Measurements from ENCODE around the gene STX18. TPM values are rescaled to one million over a fixed set of nuclear protein-coding genes. Genes with fewer than 3 reads are reported as not detected.

The STX18 gene
- total RNA-seq, 2 experiments from 2014 or later = 25.6 to 26.5 TPM

- Mint-ChIP-seq H3K4me3 (no peak overlapping the region), H3K27me3 (peaks cover 44% of the 10 kb centered on the region), H3K9me3 (ENCODE audit: low read depth) (no peaks in the 10 kb centered on the region), H3K36me3 (no peaks in the 10 kb centered on the region), H3K27ac (no peak overlapping the region), H3K4me1 (peaks cover 14% of the 10 kb centered on the region)
- DNase-seq (no peak), ATAC-seq (no peak)
- CTCF ChIA-PET = interaction anchor here (0.7 to 1.8 kb wide), 4 partner anchors 9 to 124 kb away, joined by 3 to 7 read pairs (median 3); no protein-coding TSS in a partner anchor
These were observed 157.0 kb downstream of the STX18 start for GRCh38 chr4:4384837-4385236.

DNA sequence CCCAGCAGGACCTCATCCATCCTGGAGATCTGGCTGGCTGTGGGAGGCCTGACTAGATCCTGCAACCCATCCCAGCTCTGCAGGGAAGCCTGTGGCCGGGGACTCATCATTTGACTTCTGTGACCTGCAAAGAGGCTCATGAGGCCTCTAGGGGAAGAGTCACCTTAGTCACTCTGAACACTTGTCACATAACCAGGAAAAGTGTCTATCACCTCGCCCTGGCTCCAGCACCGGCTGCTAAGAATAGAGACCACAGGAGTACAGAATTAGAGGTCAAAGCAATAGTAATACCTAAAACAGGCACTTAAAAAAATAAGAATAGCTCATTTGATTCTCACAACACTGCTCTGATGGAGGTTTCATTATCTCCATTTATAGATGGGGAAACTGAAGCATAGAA is 158.8 kb downstream of the STX18 start:
- H3K4me3 Mint-ChIP-seq = no peak overlapping the region
- CTCF ChIA-PET = interaction anchor here (1.8 kb wide), 1 partner anchor 48 kb away, joined by 7 read pairs; no protein-coding TSS in a partner anchor
- no peak overlapping the region for H3K27ac Mint-ChIP-seq
- DNase-seq (no peak), ATAC-seq (no peak)
- no peaks in the 10 kb centered on the region for H3K9me3 Mint-ChIP-seq (ENCODE audit: low read depth)
- no peaks in the 10 kb centered on the region for H3K36me3 Mint-ChIP-seq
- peaks cover 10% of the 10 kb centered on the region for H3K4me1 Mint-ChIP-seq
- H3K27me3 Mint-ChIP-seq = peaks cover 39% of the 10 kb centered on the region

GRCh38 chr4:4379540-4380087 is 162.2 kb downstream of the STX18 start:
- peaks cover 2% of the 10 kb centered on the region for H3K9me3 Mint-ChIP-seq (ENCODE audit: low read depth)
- DNase-seq (no peak), ATAC-seq (no peak)
- CTCF ChIA-PET = no interaction called here
- no peaks in the 10 kb centered on the region for H3K4me1 Mint-ChIP-seq
- H3K27me3 Mint-ChIP-seq = peaks cover 23% of the 10 kb centered on the region
- no peak overlapping the region for H3K4me3 Mint-ChIP-seq
- H3K27ac Mint-ChIP-seq = no peak overlapping the region
- no peaks in the 10 kb centered on the region for H3K36me3 Mint-ChIP-seq

GRCh38 chr4:4377732-4378460 is 164.0 kb downstream of the STX18 start:
- ATAC-seq = no peak
- no peaks in the 10 kb centered on the region for H3K4me1 Mint-ChIP-seq
- H3K9me3 Mint-ChIP-seq (ENCODE audit: low read depth) = peaks cover 5% of the 10 kb centered on the region
- peaks cover 13% of the 10 kb centered on the region for H3K27me3 Mint-ChIP-seq
- no peak for DNase-seq
- H3K36me3 Mint-ChIP-seq = no peaks in the 10 kb centered on the region
- CTCF ChIA-PET = no interaction called here
- no peak overlapping the region for H3K4me3 Mint-ChIP-seq
- H3K27ac Mint-ChIP-seq = no peak overlapping the region

DNA sequence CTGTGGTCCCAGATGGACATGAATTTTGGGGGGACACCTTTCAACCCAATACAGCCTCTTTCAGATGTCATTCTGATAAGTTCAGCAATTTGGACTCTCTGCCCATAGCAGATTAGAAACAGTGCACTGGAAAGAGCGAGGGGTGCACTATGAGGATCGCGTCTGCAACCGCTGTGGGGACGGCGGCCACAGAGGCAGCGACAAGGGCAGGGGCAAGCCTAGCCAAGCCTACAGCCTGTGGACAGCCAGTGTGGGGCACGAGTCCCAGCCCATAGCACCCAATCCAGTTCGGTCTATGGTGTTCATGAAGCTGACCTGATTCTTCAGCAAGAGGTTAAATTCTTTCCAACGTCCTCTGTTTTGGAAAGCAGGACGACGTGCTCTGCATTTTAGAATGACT is 164.7 kb downstream of the STX18 start:
- H3K36me3 Mint-ChIP-seq = no peaks in the 10 kb centered on the region
- H3K9me3 Mint-ChIP-seq (ENCODE audit: low read depth) = peaks cover 5% of the 10 kb centered on the region
- no peak for ATAC-seq
- peaks cover 7% of the 10 kb centered on the region for H3K27me3 Mint-ChIP-seq
- DNase-seq = no peak
- no peaks in the 10 kb centered on the region for H3K4me1 Mint-ChIP-seq
- H3K27ac Mint-ChIP-seq = no peak overlapping the region
- CTCF ChIA-PET = no interaction called here
- no peak overlapping the region for H3K4me3 Mint-ChIP-seq

GRCh38 chr4:4376074-4376473 is 165.8 kb downstream of the STX18 start:
- Mint-ChIP-seq H3K36me3 (no peaks in the 10 kb centered on the region), H3K4me1 (no peaks in the 10 kb centered on the region), H3K4me3 (no peak overlapping the region), H3K27me3 (peaks cover 5% of the 10 kb centered on the region), H3K27ac (no peak overlapping the region), H3K9me3 (ENCODE audit: low read depth) (peaks cover 5% of the 10 kb centered on the region)
- DNase-seq (no peak), ATAC-seq (no peak)
- CTCF ChIA-PET = interaction anchor here (1.3 kb wide), 1 partner anchor 8 kb away, joined by 3 read pairs; no protein-coding TSS in a partner anchor

- Mint-ChIP-seq H3K9me3 (ENCODE audit: low read depth) (peaks cover 5% of the 10 kb centered on the region), H3K36me3 (no peaks in the 10 kb centered on the region), H3K4me3 (no peak overlapping the region), H3K27me3 (peaks cover 4% of the 10 kb centered on the region), H3K27ac (no peak overlapping the region), H3K4me1 (no peaks in the 10 kb centered on the region)
- CTCF ChIA-PET = interaction anchor here (1.3 kb wide), 1 partner anchor 10 kb away, joined by 3 read pairs; no protein-coding TSS in a partner anchor
- ATAC-seq (no peak), DNase-seq (no peak)
These were observed 167.3 kb downstream of the STX18 start for GRCh38 chr4:4374388-4375098.

Other genes starting within 250 kb of the STX18 start
- gene NSG1, start 154.9 kb downstream of the STX18 start, total RNA-seq = 1 to 10 TPM; 3.4 to 9.8 TPM

Data from activated CD8-positive, alpha-beta memory T cell treated with anti-CD3 and anti-CD28 coated beads, Interleukin-2, amount 10 ng/mL, durations not matched to agents 7 days and 5 days (primary cell).